GM04504 (cell line): Measurements from ENCODE around the gene IER5.
"Not testable (repeated sequence)": the region's sequence is repeated elsewhere in the genome, so short reads cannot be mapped to it uniquely, and the experiment has no call there.

ENCODE experiments used
- DNase-seq: peaks from one replicate; pipeline ENCODE4 v3.0.0-alpha.2; 2012; ENCODE audit warnings: low read depth

Gene IER5

DNA sequence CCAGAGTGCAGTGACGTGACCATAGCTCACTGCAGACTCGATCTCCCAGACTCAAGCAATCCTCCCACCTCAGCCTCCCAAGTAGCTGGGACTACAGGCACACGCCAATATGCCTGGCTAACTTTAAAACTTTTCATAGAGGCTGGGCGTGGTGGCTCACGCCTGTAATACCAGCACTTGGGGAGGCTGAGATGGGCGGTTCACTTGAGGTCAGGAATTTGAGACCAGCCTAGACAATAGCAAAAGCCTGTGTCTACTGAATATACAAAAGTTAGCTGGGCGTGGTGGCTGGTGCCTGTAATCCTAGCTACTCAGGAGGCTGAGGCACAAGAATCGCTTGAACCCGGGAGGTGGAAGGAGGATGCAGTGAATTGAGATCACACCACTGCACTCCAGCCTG is 27.5 kb downstream of the IER5 start:
- not testable (repeated sequence) for DNase-seq

DNA sequence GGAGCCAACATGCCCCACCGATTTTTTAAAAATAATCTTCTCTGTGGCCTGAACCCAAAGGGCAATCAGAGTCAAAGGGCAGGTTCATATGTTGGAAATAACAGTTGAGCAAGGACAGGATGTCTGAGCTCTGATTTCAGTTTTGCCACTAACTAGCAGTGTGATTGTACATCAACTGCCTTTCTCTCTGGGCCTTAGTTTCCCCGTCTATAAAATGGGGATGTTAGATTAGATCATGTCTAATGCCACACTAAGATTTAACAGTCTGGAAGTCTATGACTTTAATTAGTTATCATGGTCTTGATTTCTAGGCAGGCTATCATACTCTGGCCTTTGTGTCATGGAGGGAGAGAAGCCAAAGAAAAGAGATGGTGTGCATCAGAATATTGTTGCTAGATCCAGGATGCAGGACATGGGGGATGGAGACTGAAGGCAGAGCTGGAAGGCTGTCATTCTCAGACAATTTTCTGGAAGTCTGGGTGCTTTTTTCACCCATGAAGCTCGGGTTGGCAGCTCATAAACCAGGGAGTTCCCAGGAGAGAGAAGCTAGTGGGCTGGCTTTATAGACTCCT is 28.4 kb downstream of the IER5 start:
- DNase-seq = no peak

DNA sequence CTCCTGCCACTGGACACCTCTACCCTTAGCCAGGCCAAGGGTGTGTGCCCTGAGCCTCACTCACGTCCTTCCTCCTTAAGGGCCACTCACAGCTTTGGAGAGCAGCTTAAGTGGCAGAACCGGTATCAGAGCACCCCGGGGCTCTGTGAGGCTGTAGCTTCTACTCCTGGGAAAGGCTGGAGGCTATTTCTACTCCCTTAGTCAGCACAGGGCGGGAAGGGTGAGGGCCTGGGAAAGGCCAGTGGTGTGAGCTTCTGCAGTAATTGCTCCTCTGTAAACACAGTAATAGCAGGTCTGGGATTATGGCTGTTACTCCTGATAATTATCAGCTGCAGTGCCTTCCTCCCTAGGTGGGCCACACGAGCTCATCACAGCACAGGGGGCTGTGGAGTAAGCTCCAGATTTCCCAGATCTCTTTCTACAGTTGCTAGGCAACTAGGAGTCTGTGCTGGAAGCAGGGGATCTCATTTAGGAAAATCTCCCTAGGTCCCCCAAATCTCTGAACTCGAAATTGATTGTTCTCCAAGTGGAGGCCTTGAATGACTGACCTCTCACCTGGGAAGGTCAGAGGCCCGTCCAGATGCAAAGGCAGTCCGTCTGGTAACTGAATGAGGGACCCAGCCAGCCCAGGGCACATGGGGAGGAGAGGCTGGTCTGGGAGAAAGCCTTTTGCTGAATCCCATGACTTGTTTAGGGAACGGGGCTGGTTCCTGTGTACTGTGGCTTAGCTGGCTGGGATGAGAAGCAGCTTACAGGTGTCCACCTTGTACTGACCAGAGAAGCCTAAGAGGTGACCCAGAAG is 29.3 kb downstream of the IER5 start:
- DNase-seq = no peak

DNA sequence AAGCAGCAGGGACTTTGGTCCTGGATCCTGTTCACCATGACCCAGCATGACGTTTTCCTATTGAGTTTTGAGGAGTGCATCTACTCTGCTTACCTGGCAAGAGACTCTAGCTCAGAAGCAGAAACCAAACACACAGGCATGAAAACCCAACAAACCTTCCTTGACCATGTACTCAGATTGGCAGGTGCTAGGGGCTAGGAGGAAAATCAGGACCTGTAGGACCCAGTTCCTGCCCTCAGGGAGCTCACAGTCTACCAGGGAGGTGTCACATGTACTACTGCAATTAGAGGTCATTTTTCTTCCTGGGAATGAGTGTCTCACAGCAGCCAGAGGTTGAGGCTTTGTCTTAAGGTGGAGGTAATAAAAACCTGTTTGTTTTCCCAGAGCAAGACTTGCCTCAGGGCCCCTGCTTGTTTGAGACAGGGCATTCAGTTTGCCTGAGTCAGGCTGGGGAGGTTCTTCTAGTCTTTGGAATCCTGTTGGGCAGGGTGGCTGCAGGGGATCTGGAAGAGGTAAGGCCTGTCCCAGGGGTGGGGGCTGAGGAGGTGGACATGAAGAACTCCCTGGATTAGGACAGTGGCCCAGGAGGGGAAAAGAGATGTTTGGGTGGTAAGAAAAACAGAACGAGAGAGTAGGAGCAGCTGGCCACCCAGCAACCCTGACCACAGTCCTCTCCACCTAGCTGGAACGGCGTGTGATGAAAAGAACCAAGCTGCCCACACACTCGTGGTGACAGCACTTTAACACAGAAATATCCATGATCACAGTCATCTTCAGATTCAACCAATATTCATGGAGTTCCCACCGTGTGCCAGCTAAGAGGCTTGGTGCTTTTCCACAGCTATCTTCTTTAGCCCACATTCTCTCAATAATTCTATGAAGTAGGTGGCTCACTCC is 30.8 kb downstream of the IER5 start:
- no peak for DNase-seq

DNA sequence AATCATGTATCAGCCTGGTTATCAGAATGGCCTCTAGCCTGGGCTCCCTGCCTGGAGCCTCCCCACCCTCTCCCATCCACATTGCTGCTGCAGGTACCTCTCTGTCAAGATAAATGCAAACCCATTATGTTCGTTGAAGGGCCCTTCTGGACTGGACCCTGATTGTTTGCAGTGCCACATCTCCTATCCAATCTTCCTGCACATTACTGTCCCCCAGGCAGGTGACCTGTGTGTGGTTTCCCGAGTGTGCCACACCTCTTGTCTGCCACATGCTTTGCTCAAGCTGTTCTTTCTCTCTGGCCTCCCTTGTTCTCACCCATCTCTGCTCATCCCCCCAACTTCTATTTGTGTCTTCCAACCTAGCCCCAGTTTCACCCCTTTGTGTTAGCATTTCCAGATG is 32.4 kb downstream of the IER5 start:
- DNase-seq = no peak

DNA sequence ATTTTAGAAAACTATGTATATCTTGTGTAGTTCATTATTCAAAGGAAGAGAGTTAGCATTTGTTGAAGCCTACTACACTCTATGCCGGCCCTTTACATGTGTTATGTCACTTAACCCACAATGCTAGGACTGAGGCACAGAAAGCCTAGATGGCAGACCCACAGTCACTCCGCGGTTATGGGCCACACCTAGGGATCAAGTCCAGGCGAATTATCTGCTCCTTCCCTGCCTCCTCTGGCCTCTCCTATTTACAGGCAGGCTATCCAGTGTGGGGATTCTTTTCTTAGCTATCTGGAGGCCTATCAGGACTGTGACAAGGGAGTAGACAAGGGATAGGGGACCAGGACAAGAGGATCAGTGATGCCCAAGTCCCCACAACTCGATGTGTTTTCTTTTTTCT is 33.0 kb downstream of the IER5 start:
- no peak for DNase-seq

DNA sequence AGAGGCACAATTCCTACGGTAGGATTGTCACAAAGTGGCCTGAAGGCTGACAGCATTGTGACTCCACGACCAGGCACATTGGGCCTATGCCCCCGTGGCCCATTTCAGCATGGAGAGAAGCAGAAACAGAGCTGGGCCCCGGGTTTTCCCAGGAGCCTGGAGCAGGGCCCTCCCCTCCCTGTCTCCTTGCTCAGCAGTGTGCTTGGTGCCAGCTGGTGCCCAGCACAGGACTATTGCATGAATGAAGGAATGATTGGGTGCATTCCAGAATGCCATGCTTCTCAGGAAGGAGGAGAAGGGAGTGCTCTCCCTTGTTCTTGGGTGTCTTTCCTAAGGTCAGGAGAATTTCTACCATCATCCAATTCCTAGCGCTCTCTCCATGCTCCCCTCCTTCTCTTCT is 33.7 kb downstream of the IER5 start:
- DNase-seq = no peak

DNA sequence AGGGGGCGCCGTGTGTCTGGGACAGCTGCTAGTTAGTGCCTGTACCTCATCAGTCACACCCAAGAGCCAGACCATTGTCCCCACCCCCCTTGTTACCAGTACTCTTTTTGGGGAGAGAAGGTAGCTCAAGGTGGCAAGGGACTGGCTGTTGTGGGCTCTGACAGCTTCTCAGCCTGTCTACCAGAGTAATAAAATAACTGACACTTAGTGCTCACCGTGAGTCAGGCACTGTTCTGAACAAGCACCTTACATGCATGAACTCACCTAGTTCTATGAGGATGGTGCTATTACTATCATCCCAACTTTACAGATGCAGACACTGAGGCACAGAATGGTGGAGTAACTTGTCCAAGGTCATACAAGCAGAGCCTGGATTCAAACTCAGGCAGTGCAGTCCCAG is 34.7 kb downstream of the IER5 start:
- no peak for DNase-seq

DNA sequence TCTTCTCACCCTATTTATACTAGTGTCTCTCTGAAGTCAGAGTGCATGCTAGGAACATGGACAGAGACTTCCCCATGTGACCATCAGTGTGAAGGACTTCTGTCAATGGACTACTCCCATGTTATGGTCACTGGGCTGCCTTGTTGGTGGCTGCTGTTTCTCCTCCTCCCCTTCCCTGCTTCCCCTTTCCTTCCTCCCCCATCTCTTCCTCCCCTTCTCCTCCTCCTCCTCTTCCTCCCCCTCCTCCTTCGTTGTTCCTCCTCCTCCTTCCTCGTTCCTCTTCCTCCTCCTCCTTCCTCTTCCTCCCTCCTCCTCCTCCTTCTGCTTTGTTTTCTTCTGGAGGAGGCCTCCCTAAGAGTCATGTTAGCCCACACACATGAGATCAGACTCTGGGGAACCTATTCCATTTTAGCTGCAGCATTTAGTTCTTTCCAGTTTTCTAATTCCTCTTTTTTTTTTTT is 35.8 kb downstream of the IER5 start:
- no peak for DNase-seq

DNA sequence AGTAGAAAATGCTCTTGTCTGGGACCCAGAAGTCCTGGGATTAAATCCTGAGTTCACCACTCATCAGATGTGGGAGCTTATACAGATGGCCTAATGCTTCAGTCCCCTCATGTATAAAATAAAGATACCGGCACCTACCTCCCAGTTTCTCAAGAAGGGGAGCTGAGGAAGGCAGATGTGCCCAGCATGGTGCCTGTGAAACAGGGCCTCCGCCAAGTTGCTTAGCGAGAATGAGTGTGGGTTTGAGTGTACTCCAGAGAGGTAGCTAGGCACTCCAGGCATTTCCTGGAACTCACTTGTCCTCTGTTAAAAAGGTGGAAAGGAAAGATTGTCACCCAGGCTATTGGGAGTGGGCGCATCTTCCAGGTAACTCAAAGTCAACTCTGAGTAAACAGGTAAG is 37.8 kb downstream of the IER5 start:
- DNase-seq = no peak

DNA sequence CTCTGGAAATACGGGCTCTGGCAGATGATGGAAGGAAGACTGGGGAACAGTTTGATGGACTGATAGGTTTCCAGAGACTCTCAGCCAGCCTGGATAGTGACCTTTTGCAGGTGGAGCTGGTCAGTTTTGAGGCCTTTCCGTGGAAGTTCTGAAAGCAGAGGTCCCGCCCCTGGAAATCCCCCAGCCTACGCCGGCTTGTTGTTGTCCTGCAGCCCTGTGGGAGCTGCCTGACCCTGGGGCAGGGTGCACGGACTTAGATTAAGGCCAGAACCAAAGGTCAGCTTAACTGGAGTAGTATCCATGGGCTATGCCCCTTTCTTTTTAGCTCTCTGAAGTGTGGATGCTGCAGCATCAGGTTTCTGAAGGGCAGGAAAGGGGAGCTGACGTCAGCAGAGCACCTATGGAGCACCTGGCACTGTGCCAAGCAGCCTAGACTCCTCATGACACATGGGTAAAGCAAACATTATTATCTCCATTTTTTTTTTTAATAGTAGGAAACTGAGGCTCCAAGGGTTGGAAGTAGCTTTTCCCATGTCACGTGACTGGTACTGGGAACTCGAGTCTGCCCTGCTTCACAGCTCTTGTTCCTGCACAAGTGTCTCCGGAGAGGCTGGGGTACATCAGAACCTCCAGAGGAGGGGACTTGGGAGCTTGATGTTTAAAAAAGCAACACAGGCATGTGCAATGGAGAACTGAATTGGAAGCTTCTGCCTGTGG is 38.5 kb downstream of the IER5 start:
- no peak for DNase-seq

DNA sequence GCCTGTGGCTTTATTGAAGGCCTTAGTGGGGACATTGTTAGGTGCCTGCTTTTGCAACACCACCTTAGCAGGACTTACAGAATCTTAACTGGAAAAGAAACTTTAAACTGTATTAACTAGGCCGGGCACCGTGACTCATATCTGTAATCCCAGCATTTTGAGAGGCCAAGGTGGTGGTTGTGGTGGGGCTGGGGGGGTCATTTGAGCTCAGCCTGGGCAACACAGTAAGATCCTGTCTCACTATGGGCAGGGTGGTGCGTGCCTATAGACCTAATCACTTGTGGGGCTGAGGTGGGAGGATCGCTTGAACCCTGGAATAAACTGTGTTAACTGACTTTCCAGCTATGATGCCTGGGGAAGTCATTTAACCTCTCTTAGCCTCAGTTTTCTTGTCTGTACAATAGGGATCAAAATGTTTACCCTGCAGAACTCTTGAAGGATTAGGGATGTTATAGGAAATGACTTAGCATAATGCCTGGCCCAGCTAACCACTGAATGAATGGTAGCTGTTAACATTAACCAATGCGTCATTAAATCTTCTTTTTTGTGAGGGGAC is 39.5 kb downstream of the IER5 start:
- DNase-seq = no peak

DNA sequence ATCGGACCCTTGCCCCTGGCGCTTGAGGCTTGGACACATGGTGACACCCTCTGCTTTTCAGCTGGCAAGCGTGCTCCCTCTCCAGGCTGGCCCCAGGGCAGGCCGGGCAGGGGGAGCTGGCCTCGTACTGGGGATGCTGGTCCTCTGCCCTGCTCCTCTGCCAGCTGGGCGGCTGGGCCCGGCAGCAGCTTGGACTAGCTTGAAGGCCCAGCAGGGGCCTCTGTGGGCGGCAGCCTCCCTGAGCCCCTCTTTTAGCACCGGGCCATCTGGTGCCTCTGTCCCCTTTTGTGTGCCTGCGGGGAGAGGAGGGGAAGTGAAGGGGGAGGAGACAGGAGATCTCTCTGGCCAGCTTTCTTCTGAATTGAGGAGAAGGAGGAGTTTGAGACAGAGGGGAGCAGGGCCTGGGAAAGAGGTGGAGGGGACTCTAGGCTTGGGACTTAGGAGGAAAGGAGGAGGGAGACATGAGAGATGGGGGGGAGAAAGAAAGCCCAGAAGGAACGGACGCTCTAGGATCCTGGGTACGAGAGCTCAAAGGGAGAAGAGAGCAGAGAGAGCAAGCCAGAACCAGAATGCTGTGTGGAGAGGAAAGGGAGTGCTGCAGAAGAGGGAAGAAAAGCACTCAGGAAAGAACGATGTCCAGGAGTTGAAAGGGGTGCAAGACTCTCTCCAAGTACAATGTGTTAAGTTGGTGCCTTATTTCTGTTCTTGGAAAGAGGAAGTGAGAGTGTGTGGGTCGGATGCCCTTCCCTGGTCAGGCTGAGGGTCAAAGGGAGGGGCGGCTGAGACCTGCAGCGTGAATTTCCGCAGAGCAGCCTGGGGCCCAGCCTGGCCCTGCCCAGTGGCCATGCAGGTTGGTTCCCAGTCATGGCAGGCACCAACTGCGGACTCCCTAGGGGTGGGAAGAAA is 40.3 kb downstream of the IER5 start:
- no peak for DNase-seq

DNA sequence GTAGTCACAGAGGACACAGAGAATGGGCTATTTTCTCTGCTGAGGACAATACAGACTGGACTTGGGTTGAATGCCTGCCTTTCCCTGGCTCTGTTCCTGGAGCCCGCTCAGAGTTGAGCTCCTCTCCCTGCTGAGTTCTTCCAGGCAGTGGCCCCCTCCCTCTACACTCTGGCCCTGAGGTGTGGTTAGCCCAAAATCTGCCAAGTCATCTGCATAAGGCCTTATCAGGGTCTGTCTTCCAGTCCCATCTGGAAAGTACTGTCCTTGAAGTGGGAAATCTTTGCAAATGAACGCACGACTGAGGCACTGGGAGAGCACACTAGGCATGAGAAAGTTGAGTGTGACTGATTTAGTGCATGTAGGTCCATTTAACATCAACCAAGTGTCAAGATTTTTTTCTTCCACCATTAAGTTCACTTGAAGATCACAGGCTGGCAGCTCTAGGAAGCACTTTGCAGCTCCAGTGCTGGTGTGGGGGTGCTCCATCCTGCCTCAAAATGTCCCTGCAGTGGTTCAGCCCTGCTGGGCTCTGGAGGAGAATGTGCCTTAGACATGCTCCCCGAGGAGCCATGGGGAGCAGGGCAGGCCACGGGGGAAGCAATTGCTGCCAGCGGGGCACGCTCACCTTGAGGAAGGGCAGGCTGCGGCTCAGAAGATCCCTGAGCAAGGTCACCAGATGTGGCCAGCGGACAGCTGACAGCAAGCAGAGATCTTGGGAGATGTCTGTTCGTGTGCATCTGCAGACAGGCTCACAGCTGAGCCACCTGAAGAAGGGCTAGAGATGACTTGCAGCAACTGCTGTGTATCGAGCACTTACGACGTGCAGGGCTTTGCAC is 41.5 kb downstream of the IER5 start:
- DNase-seq = no peak

DNA sequence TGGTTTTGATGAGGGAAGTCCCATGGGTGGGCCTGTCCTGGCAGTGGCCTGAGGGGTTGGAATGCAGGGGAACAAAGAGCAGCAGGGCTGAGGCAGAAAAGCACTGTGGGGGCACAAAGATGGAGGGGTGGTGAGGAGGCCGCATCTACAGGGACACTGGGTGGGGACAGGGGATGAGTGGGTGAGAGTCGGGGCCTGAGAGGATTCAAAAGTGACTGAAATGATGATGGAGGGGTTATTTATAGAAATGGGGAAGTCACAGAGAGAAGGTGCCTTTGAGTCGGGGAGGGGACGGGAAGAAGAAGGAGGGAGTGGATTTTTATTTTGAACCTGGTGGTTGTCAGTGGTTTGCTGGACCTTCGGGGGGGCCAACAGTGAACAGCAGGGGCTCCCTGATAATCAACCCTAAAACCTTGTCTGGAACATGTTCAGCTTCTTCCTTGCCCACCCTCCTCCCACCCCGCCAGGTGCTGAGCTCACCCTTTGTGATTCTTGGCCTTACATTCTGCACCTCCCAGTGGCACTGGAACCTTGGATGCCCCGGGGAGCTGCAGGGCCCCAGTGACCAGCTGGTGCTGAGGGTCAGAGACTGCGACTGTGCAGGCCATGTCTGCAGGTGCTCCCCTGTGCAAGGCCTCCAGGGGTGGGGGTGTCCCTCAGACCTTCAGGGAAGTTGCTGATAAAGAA is 42.9 kb downstream of the IER5 start:
- no peak for DNase-seq

DNA sequence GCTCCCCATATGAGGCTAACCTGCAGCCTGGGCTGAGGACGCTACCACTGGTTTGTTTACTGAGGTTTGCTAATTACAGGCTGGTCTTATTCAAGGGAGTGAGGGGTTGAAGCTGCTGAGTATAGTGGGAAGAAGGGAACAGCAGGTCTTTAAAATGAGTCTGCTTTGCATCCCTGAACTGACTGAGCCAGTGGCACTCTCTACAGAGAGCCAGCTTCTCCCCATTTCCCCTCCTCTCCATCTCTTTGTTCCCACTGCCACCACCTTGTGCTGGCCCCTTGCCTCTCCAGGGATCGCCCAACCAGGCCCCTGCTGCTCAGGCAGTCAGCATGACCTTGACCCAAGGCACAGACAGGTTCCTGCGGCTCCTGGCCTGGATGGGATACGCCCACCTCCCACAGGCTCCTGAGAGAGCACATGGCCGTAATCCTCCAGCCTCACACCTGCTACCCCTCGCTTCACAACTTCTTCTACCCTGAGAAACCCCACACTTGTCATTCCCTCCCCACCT is 45.0 kb downstream of the IER5 start:
- no peak for DNase-seq

DNA sequence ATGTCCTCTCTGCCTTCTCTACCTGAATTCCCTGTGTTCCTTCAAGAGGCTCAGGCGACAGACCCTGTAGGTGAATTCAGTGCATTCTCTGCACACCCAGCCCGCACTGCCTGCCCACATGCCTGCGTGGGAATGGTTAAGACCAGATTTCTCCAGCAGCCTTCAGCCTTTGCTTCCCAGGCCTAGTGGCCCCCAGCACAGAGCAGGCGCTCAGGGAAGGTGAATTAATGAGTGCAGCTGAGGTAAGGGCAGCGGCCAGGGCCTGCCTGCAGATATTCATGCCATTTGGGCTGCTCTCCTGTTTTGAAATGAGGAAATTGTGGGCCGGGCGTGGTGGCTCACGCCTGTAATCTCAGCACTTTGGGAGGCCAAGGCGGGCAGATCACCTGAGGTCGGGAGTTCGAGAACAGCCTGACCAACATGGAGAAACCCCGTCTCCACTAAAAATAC is 45.5 kb downstream of the IER5 start:
- DNase-seq = no peak

DNA sequence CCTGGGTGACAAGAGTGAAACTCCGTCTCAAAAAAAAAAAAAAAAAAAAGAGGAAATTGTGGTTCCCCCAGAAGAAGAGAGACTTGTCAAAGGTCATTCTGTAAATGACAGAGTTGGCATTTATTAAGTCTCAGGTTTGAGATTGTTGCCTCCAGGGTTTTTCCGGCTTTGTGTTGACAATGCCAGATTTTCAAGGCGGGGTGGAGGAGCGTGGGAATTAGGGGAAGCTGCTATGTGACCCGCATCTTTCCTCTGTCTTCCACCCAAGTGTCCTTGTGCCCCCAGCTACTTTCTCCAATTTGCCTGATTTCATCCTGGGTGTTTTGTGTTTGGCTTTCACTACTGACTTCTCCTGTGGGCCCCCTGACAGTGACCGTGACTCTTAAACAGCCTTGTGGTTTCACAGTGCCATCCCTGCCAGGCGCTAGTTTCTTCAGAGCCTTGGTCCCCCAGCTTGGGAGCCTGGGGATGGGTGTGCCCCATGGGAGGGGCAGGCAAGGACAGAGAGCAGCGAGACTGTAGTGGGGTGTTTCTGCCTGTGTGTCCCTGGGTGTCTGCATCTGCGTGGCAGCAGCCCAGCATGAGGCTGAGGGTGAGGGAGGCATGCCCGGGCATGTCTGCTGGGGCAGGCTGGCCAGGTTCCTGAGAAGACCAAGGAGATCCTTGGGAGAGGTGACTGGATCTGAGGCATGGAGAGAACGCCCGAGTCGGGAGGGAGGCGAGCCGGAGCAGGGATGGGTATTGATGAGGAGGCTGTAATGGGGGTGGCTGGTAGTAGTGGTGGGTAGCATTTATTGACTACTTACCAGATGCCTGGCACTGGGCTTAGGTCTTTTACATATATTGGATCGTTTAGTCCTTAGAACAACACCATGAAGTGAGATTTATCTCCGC is 46.3 kb downstream of the IER5 start:
- peak; percentile 76 for DNase-seq
